CD8-positive, alpha-beta memory T cell (primary cell): Measurements from ENCODE around the gene MPI. TPM values are rescaled to one million over a fixed set of nuclear protein-coding genes. Genes with fewer than 3 reads are reported as not detected.

Experiments
- CTCF ChIA-PET: fragments of 350-600 bp; sonication (Branson Sonifier 250); formaldehyde crosslinking; loops from one replicate; lab custom pipeline; 2021; ENCODE audit warnings: antibody characterized with exemption; lab: Charles Lee
- POLR2A ChIA-PET: fragments of 350-600 bp; sonication (Branson Sonifier 250); formaldehyde crosslinking; loops from one replicate; lab custom pipeline; 2021; ENCODE audit warnings: antibody characterized with exemption; lab: Charles Lee
- DNase-seq, 5 donors: peaks; one replicate each; pipeline versions ENCODE4 v3.0.0 to v3.0.0-alpha.2; 2020 to 2022; ENCODE audit warnings: mixed read lengths in 1 of 5
- H3K27ac ChIP-seq: one replicate; pipeline ENCODE4 v1.7.0; 2013; ENCODE audit warnings: low read depth, mild to moderate bottlenecking, low read length, moderate library complexity
- H3K27me3 ChIP-seq: 2 replicates; pipeline ENCODE4 v1.7.0; 2013; ENCODE audit warnings: low read length, mild to moderate bottlenecking; ENCODE audit not compliant: insufficient read depth, poor library complexity, severe bottlenecking
- H3K36me3 ChIP-seq: 2 replicates; pipeline ENCODE4 v1.7.0; 2013; ENCODE audit warnings: mild to moderate bottlenecking, low read length, moderate library complexity; ENCODE audit not compliant: insufficient read depth
- H3K4me1 ChIP-seq: 2 replicates; pipeline ENCODE4 v1.7.0; 2013; ENCODE audit warnings: mild to moderate bottlenecking, low read length, moderate library complexity; ENCODE audit not compliant: insufficient read depth
- H3K4me3 ChIP-seq: 2 replicates; pipeline ENCODE4 v1.7.0; 2013; ENCODE audit warnings: mild to moderate bottlenecking, low read length
- H3K9me3 ChIP-seq: 2 replicates; pipeline ENCODE4 v1.7.0; 2013; ENCODE audit warnings: mild to moderate bottlenecking, low read length
- H3K27ac Mint-ChIP-seq, 8 donors: one replicate each; pipeline ENCODE4 v1.8.0; 2020 to 2021; ENCODE audit warnings: mixed read lengths in 8 of 8, mild to moderate bottlenecking in 6 of 8, inconsistent platforms in 3 of 8, moderate library complexity in 3 of 8
- H3K27me3 Mint-ChIP-seq, 2 donors: one replicate each; pipeline ENCODE4 v1.8.0; 2020 to 2021; ENCODE audit warnings: mixed read lengths in 2 of 2, mild to moderate bottlenecking in 1 of 2, moderate library complexity in 1 of 2
- H3K36me3 Mint-ChIP-seq, 3 donors: one replicate each; pipeline ENCODE4 v1.8.0; 2020 to 2021; ENCODE audit warnings: mixed read lengths in 3 of 3, inconsistent platforms in 1 of 3, mild to moderate bottlenecking in 1 of 3
- H3K4me1 Mint-ChIP-seq, 3 donors: one replicate each; pipeline ENCODE4 v1.8.0; 2020 to 2021; ENCODE audit warnings: mixed read lengths in 3 of 3, inconsistent platforms in 1 of 3, mild to moderate bottlenecking in 1 of 3
- H3K4me3 Mint-ChIP-seq, 7 donors: one replicate each; pipeline ENCODE4 v1.8.0; 2020 to 2021; ENCODE audit warnings: mixed read lengths in 7 of 7, mild to moderate bottlenecking in 6 of 7, moderate library complexity in 4 of 7, inconsistent platforms in 2 of 7
- H3K9me3 Mint-ChIP-seq, 5 donors: one replicate each; pipeline ENCODE4 v1.8.0; 2020 to 2022; ENCODE audit warnings: mixed read lengths in 5 of 5, mild to moderate bottlenecking in 3 of 5, moderate library complexity in 2 of 5, inconsistent platforms in 1 of 5
- polyA plus RNA-seq: library from polyadenylated mRNA; unstranded; fragments of 300-500 nt; fragmentation: Illumina TruSeq; gene quantifications from one replicate; pipeline ENCODE4 v1.2.3, GENCODE V29; 2021
- total RNA-seq, 2 experiments: library from RNA; stranded (reverse); gene quantifications; one replicate each; pipeline ENCODE4 v1.2.3, GENCODE V29; 2021

Gene MPI
- total and polyA plus RNA-seq, 3 experiments from 2014 or later: 40.4 to 61.1 (median 43.0) TPM

GRCh38 chr15:74903676-74904075, 13.8 kb downstream of the MPI start:
- CTCF ChIA-PET: interaction anchor here (1.5 to 4.9 kb wide), 4 partner anchors 47 to 113 kb away, joined by 3 to 44 read pairs (median 11); partner anchors contain the start of gene ULK3
- peaks cover 42% of the 10 kb centered on the region for H3K4me1 ChIP-seq
- no peak overlapping the region for H3K4me3 ChIP-seq
- no peak overlapping the region for H3K27ac ChIP-seq
- Mint-ChIP-seq H3K4me1 (peaks cover 45 to 61% (median 56%) of the 10 kb centered on the region in 3 donors), H3K9me3 (no peaks in the 10 kb centered on the region), H3K36me3 (peaks cover 0 to 67% (median 8%) of the 10 kb centered on the region in 3 donors), H3K27ac (peak overlapping the region in 7 of 8 donors; percentile 44 to 98 (median 75)), H3K27me3 (no peaks in the 10 kb centered on the region), H3K4me3 (peak overlapping the region in 4 of 7 donors; percentile 21 to 79 (median 46))
- no peaks in the 10 kb centered on the region for H3K9me3 ChIP-seq
- H3K27me3 ChIP-seq: no peaks in the 10 kb centered on the region
- peaks cover 25% of the 10 kb centered on the region for H3K36me3 ChIP-seq
- no peak for DNase-seq
- POLR2A ChIA-PET: interaction anchor here (0.5 to 0.7 kb wide), 3 partner anchors 11 to 256 kb away, joined by 3 to 4 read pairs (median 4); no protein-coding TSS in a partner anchor

GRCh38 chr15:74904190-74904805, 14.5 kb downstream of the MPI start:
- peak overlapping the region in 7 of 8 donors; percentile 45 to 98 (median 80) for H3K27ac Mint-ChIP-seq
- no peak for DNase-seq
- peak overlapping the region in 6 of 7 donors; percentile 57 to 99 (median 92) for H3K4me3 Mint-ChIP-seq
- H3K36me3 Mint-ChIP-seq: peaks cover 0 to 61% (median 8%) of the 10 kb centered on the region in 3 donors
- Histone ChIP-seq H3K4me3 (no peak overlapping the region), H3K4me1 (peaks cover 42% of the 10 kb centered on the region), H3K9me3 (no peaks in the 10 kb centered on the region), H3K27ac (no peak overlapping the region), H3K36me3 (peaks cover 25% of the 10 kb centered on the region), H3K27me3 (no peaks in the 10 kb centered on the region)
- H3K27me3 Mint-ChIP-seq: no peaks in the 10 kb centered on the region
- no peaks in the 10 kb centered on the region for H3K9me3 Mint-ChIP-seq
- ChIA-PET CTCF (interaction anchor here (2.5 to 4.9 kb wide), 2 partner anchors 61 to 134 kb away, joined by 15 to 44 read pairs; partner anchors contain the start of gene ULK3), POLR2A (interaction anchor here (0.6 to 0.7 kb wide), 2 partner anchors 11 to 255 kb away, joined by 3 to 4 read pairs; no protein-coding TSS in a partner anchor)
- peaks cover 45 to 55% (median 51%) of the 10 kb centered on the region in 3 donors for H3K4me1 Mint-ChIP-seq

GRCh38 chr15:74906067-74906449, 16.2 kb downstream of the MPI start:
- Mint-ChIP-seq H3K27me3 (no peaks in the 10 kb centered on the region), H3K36me3 (peaks cover 0 to 45% (median 2%) of the 10 kb centered on the region in 3 donors), H3K9me3 (no peaks in the 10 kb centered on the region), H3K4me1 (peaks cover 43 to 46% (median 45%) of the 10 kb centered on the region in 3 donors), H3K27ac (peak overlapping the region; percentile 79 to 98 (median 86)), H3K4me3 (peak overlapping the region; percentile 92 to 99 (median 99))
- Histone ChIP-seq H3K4me1 (peaks cover 37% of the 10 kb centered on the region), H3K27ac (peak overlapping the region; percentile 80), H3K36me3 (peaks cover 12% of the 10 kb centered on the region), H3K4me3 (peak overlapping the region; percentile 93), H3K9me3 (no peaks in the 10 kb centered on the region), H3K27me3 (no peaks in the 10 kb centered on the region)
- CTCF ChIA-PET: interaction anchor here (0.6 to 2.5 kb wide), 13 partner anchors 9 to 274 kb away, joined by 3 to 15 read pairs (median 4); partner anchors contain the start of genes MPI and SCAMP2
- POLR2A ChIA-PET: interaction anchor here (0.8 to 1.7 kb wide), 7 partner anchors 9 to 129 kb away, joined by 3 to 12 read pairs (median 6); partner anchors contain the start of genes COX5A, MPI and ULK3
- DNase-seq: no peak

- peak within 1 kb of the TSS; percentile 93 for H3K4me3 ChIP-seq
- peak; percentile 68 to 83 (median 71) for DNase-seq
- peak within 1 kb of the TSS; percentile 80 for H3K27ac ChIP-seq
- H3K27me3 ChIP-seq: no peaks in the 10 kb centered on the region
- ChIA-PET POLR2A (interaction anchor here (0.8 to 1.7 kb wide), 7 partner anchors 9 to 129 kb away, joined by 3 to 12 read pairs (median 6); partner anchors contain the start of genes COX5A, MPI and ULK3), CTCF (interaction anchor here (0.6 to 2.5 kb wide), 15 partner anchors 10 to 274 kb away, joined by 3 to 15 read pairs (median 4); partner anchors contain the start of genes MPI and SCAMP2)
- H3K4me3 Mint-ChIP-seq: peak within 1 kb of the TSS; percentile 92 to 99 (median 99)
- H3K4me1 ChIP-seq: peaks cover 32% of the 10 kb centered on the region
- H3K27me3 Mint-ChIP-seq: no peaks in the 10 kb centered on the region
- H3K36me3 Mint-ChIP-seq: peaks cover 0 to 45% (median 5%) of the 10 kb centered on the region in 3 donors
- H3K4me1 Mint-ChIP-seq: peaks cover 38 to 42% (median 41%) of the 10 kb centered on the region in 3 donors
- H3K9me3 ChIP-seq: no peaks in the 10 kb centered on the region
- H3K36me3 ChIP-seq: peaks cover 9% of the 10 kb centered on the region
- peak within 1 kb of the TSS; percentile 94 to 99 (median 98) for H3K27ac Mint-ChIP-seq
- H3K9me3 Mint-ChIP-seq: no peaks in the 10 kb centered on the region
These were observed 16.8 kb downstream of the MPI start, which contains the start of gene FAM219B for GRCh38 chr15:74906450-74907162. TSS of gene FAM219B (minus strand) at chr15:74906851. CDS start at chr15:74906800, 51 bp downstream.

GRCh38 chr15:74907163-74907870, 17.5 kb downstream of the MPI start:
- Histone ChIP-seq H3K27ac (peak overlapping the region; percentile 80), H3K9me3 (no peaks in the 10 kb centered on the region), H3K4me1 (peaks cover 25% of the 10 kb centered on the region), H3K4me3 (peak overlapping the region; percentile 93), H3K27me3 (no peaks in the 10 kb centered on the region), H3K36me3 (peaks cover 7% of the 10 kb centered on the region)
- ChIA-PET POLR2A (interaction anchor here (0.5 to 1.7 kb wide), 7 partner anchors 12 to 130 kb away, joined by 3 to 12 read pairs (median 6); partner anchors contain the start of genes COX5A and MPI), CTCF (interaction anchor here (0.6 to 2.5 kb wide), 16 partner anchors 11 to 275 kb away, joined by 3 to 15 read pairs (median 5); partner anchors contain the start of gene MPI)
- peaks cover 0 to 42% (median 5%) of the 10 kb centered on the region in 3 donors for H3K36me3 Mint-ChIP-seq
- peaks cover 32 to 35% (median 33%) of the 10 kb centered on the region in 3 donors for H3K4me1 Mint-ChIP-seq
- peak overlapping the region; percentile 94 to 99 (median 98) for H3K27ac Mint-ChIP-seq
- no peaks in the 10 kb centered on the region for H3K9me3 Mint-ChIP-seq
- H3K27me3 Mint-ChIP-seq: no peaks in the 10 kb centered on the region
- H3K4me3 Mint-ChIP-seq: peak overlapping the region; percentile 92 to 99 (median 99)
- DNase-seq: no peak

GRCh38 chr15:74908635-74909034, 18.8 kb downstream of the MPI start:
- Mint-ChIP-seq H3K4me1 (peaks cover 29 to 32% (median 31%) of the 10 kb centered on the region in 3 donors), H3K36me3 (peaks cover 0 to 39% (median 5%) of the 10 kb centered on the region in 3 donors), H3K9me3 (no peaks in the 10 kb centered on the region), H3K4me3 (peak overlapping the region in 3 of 7 donors; percentile 3 to 81 (median 33)), H3K27ac (peak overlapping the region in 3 of 8 donors; percentile 6 to 25 (median 8)), H3K27me3 (no peaks in the 10 kb centered on the region)
- Histone ChIP-seq H3K9me3 (no peaks in the 10 kb centered on the region), H3K4me3 (no peak overlapping the region), H3K27ac (no peak overlapping the region), H3K36me3 (no peaks in the 10 kb centered on the region), H3K4me1 (peaks cover 23% of the 10 kb centered on the region), H3K27me3 (no peaks in the 10 kb centered on the region)
- DNase-seq: no peak
- POLR2A ChIA-PET: no interaction called here
- CTCF ChIA-PET: interaction anchor here (1.9 to 2.3 kb wide), 2 partner anchors 15 to 41 kb away, joined by 7 read pairs; no protein-coding TSS in a partner anchor

DNA sequence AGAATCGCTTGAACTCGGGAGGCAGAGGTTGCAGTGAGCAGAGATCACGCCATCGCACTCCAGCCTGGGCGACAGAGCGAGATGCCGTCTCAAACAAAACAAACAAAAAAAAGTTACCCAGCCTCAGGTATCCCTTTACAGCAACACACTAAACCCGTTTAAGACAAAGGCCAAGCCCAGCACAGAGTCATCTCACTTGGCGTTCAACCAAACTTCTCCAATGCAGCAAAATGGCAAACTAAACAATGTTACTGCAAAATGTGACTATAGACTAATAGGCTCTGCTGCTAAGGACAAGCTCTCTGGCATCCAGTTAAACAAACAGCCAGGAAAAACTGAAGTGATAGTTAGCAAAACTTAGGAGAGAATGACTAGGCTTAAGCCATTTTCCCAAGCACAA, 23.2 kb downstream of the MPI start:
- Histone ChIP-seq H3K9me3 (no peaks in the 10 kb centered on the region), H3K36me3 (peaks cover 5% of the 10 kb centered on the region), H3K4me1 (no peaks in the 10 kb centered on the region), H3K4me3 (no peak overlapping the region), H3K27ac (no peak overlapping the region), H3K27me3 (no peaks in the 10 kb centered on the region)
- Mint-ChIP-seq H3K27me3 (no peaks in the 10 kb centered on the region), H3K27ac (peak overlapping the region in 2 of 8 donors; percentile 23 to 46), H3K9me3 (no peaks in the 10 kb centered on the region), H3K4me3 (no peak overlapping the region), H3K36me3 (peaks cover 0 to 40% (median 5%) of the 10 kb centered on the region in 3 donors), H3K4me1 (no peaks in the 10 kb centered on the region)
- DNase-seq: no peak
- ChIA-PET POLR2A (no interaction called here), CTCF (no interaction called here)
